AG09309 (cell line): Measurements from ENCODE around the gene MAN1A1.

ENCODE experiments used
- DNase-seq: peaks from one replicate; pipeline ENCODE4 v3.0.0-alpha.2; 2010; ENCODE audit warnings: low read depth
- H3K4me3 ChIP-seq: 2 replicates; pipeline ENCODE4 v1.5.1; 2011; ENCODE audit warnings: mild to moderate bottlenecking, low read depth, low read length, moderate library complexity; ENCODE audit not compliant: control insufficient read depth
- CTCF ChIP-seq: IDR thresholded peaks from 2 replicates; pipeline ENCODE4 v1.5.1; 2011; ENCODE audit warnings: mild to moderate bottlenecking, low read depth, low read length, inconsistent platforms; ENCODE audit not compliant: insufficient read depth, control insufficient read depth; ENCODE audit errors: missing control alignments

MAN1A1 gene

DNA sequence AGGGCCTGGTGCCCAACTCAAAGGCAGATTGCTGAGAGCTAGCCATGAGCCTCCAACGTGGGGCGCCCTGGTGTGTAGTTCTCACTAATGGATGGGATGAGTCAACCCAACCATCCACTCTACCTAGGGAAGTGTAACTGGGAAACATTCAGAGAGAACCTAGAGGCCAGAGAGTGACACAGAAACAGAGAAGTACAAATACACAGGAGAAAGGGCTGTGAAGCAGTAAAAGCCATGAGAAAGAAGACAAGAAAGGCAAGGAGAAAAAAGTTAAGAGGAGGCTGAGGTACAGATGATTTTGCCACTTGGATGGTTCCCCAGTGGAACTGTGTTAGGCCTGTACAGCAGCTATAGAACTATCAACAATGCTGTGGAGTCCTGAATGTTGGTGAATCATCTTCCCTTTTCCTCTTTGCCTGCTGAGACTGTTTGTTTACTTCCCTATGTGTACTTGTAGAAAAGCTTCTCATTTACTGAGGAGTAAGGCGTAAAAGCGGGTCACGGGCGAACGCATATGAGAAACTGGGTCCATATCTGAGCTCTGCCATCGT, 39.0 kb downstream of the MAN1A1 start:
- no peak for DNase-seq
- no peak overlapping the region for H3K4me3 ChIP-seq
- no peak for TF ChIP-seq CTCF

DNA sequence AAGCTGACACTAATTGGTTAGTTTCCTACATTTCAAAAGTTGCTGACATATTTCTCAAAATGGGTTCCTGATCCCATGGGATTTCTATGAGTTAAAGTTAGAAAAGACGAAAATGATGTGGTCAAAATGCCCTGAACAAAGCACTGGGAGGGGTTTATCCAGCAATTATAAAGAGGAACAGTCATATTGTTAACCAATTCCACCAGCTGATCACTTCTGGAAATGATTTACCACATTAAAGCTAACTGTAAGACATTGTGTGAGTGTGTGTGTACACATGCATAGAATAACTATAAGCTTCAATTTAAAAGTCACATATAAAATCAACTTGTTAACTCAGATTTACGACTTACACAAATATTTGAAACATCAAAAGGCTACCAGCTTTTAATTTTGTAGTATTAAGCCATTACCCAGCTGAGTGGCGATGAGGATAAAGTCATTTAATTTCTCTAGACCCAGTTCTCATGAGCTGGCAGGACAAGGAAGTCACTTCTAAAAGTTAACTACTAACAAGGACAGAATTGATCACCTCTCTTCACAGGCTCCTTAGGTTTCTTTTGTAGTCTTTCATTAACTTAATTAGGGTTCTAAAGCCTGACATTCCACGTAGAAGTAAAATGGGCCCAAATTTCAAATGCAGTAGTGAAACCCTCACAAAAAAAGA, 40.4 kb downstream of the MAN1A1 start:
- H3K4me3 ChIP-seq: no peak overlapping the region
- no peak for TF ChIP-seq CTCF
- no peak for DNase-seq

- peak; percentile 78 for DNase-seq
- H3K4me3 ChIP-seq: no peak overlapping the region
- no peak for TF ChIP-seq CTCF
Observed at GRCh38 chr6:119308048-119308570, 41.5 kb downstream of the MAN1A1 start.

GRCh38 chr6:119307056-119307455, 42.5 kb downstream of the MAN1A1 start:
- no peak for TF ChIP-seq CTCF
- H3K4me3 ChIP-seq: no peak overlapping the region
- DNase-seq: no peak

DNA sequence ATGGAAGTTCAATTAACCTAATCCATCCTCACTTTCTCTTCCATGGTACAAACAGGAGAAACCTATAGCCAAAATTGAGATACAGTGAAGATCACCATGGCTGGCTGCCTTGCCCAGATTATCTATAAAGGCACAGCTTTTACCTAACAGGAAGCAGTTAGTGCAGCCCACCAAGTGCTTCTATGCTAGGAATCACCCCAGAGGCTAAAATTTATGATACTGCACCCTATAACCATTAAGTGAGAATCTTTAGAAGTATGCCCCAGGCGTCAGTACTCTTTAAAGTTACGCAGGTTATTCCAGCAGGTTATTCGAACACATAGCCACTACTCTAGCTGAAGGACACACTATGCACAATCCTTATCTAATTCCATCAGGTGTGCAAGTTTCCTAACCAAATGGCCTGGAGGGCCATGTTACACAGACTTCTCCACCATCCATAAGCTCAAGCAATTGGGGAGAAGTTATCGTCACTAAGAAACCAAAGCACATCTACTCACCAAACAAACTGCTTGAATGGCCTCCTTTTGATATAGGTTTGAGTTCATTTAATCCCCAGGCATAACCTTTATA, 43.1 kb downstream of the MAN1A1 start:
- H3K4me3 ChIP-seq: no peak overlapping the region
- no peak for TF ChIP-seq CTCF
- DNase-seq: no peak

DNA sequence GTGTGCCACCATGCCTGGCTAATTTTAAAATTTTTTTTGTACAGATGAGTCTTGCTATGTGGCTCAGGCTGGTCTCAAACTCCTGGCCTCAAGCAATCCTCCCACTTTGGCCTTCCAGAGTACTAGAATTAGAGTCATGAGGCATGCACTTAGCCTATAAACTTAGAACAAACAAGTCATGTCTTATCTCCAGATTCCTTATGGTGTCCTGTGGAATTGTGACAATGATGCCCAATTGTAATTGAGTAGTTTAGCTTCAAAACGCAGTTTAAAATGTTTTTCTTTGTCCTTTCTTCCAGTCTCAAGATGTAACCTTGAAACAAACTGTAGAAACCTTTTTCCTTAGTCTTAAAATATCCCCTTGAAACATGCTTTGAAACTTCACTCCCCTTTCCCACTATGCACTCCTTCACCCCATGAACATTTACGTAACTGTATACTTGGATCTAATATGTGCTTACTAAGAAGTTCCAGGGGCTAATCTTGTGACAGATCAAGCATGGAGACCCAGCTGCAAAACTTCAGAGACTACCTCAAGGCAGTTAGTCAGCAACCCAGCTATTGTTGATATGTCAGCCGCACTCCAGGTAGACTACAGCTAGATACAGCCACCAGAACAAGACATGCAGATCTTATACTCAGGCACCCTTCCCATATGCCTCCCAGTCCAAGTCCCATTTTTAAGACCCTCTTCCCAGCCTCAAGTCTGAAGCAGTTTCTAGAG, 46.2 kb downstream of the MAN1A1 start:
- DNase-seq: no peak
- no peak for TF ChIP-seq CTCF
- H3K4me3 ChIP-seq: no peak overlapping the region
